GM12873 (cell line): ENCODE measurements around the gene NCLN.

Source experiments
- TF ChIP-seq, protein P1 (sequence below): IDR thresholded peaks from 2 replicates; pipeline ENCODE4 v1.5.1; 2012; ENCODE audit warnings: low read depth, mild to moderate bottlenecking, moderate library complexity, low read length, control low read depth; ENCODE audit not compliant: insufficient read depth; ENCODE audit errors: missing control alignments

The NCLN gene, protein sequence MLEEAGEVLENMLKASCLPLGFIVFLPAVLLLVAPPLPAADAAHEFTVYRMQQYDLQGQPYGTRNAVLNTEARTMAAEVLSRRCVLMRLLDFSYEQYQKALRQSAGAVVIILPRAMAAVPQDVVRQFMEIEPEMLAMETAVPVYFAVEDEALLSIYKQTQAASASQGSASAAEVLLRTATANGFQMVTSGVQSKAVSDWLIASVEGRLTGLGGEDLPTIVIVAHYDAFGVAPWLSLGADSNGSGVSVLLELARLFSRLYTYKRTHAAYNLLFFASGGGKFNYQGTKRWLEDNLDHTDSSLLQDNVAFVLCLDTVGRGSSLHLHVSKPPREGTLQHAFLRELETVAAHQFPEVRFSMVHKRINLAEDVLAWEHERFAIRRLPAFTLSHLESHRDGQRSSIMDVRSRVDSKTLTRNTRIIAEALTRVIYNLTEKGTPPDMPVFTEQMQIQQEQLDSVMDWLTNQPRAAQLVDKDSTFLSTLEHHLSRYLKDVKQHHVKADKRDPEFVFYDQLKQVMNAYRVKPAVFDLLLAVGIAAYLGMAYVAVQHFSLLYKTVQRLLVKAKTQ

DNA sequence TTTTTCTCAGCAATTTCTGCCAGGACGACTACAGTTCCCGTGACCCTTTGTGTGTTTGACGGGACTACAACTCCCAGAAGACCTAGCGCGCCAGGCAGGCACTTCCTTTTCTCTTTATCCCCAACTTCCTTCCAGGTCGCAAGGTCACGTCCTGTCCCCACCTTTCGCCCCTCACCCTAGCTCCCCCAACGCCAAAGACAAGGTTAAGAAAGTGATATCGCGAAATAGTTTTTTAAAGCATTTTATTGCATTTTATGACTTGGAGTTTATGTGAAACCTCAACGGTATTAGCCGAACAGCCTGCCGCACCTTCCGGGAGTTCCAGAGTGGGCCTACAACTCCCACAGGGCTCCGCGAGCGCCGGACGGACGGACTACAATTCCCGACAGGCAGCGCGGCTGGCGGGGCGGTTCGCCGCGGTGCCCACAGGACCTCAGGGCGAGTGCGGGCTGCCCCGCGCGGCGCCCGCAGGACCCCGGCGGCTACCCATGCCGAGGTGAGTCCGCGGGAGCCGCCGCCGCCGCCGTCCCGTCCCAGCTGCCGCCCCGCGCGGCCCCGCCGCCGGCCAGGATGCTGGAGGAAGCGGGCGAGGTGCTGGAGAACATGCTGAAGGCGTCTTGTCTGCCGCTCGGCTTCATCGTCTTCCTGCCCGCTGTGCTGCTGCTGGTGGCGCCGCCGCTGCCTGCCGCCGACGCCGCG lies at the start of gene NCLN:
Gene NCLN (plus strand): TSS at position 470 of the 699 bp plus-strand sequence. CDS start 101 bp downstream, at position 571.
- TF ChIP-seq, protein P1, sequence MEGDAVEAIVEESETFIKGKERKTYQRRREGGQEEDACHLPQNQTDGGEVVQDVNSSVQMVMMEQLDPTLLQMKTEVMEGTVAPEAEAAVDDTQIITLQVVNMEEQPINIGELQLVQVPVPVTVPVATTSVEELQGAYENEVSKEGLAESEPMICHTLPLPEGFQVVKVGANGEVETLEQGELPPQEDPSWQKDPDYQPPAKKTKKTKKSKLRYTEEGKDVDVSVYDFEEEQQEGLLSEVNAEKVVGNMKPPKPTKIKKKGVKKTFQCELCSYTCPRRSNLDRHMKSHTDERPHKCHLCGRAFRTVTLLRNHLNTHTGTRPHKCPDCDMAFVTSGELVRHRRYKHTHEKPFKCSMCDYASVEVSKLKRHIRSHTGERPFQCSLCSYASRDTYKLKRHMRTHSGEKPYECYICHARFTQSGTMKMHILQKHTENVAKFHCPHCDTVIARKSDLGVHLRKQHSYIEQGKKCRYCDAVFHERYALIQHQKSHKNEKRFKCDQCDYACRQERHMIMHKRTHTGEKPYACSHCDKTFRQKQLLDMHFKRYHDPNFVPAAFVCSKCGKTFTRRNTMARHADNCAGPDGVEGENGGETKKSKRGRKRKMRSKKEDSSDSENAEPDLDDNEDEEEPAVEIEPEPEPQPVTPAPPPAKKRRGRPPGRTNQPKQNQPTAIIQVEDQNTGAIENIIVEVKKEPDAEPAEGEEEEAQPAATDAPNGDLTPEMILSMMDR = no peak

DNA sequence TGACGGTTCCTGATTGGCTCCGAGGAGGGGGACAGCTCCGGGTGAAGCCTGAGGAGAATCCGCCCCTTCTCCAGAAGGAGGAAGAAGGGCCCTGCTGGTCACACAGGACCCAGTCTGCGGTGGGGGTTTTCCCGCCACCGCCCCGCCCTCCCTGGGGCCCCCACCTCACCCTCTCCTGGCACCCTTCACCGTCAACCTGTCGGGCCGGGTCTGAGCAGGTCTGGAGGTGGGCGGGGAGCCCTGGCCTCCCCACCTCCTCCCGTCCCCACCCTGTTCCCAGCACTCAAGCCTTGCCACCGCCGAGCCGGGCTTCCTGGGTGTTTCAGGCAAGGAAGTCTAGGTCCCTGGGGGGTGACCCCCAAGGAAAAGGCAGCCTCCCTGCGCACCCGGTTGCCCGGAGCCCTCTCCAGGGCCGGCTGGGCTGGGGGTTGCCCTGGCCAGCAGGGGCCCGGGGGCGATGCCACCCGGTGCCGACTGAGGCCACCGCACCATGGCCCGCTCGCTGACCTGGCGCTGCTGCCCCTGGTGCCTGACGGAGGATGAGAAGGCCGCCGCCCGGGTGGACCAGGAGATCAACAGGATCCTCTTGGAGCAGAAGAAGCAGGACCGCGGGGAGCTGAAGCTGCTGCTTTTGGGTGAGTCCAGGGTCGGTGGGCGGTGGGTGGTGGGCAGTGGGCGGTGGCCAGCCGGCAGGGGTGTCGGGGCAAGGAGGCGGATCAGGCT lies 49.6 kb upstream of the NCLN start, which contains the start of gene GNA15:
Gene GNA15 (plus strand): TSS at position 73 of the 723 bp plus-strand sequence. CDS start 418 bp downstream, at position 491.
- TF ChIP-seq, protein P1 = no peak

DNA sequence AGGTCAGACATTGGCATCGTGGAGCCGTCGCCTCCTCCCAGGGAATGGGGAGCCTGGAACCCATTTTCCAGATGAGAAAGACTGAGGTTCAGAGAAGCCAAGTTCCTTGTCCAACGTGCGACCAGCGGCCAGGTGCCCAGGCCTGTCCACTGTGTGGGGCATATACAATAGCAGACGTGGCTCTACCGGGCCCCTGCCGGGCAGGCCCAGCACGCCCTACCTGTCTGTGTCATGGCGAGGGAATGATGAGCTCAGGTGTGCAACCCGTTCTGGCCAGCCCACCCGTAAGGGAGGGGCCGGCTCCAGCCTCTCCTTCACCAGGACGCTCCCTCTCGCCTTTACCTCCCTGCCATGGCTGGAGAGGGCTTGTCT lies 49.1 kb upstream of the NCLN start:
- TF ChIP-seq, protein P1 = no peak

DNA sequence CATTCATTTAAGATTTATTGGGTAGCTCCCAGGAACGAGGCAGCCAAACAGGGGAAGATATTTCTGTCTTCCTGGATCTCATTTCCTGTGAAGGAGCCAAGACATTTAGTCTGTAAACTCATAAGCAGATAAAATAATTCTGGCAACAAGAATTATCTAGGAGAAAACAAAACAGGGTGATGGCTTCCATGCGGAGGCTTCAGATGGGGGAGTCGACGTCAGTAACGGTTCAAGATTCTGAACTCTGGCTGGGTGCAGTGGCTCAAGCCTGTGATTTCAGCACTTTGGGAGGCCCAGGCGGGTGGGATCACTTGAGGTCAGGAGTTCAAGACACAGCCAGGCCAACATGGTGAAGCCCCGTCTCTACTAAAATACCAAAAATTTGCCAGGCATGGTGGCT lies 48.6 kb upstream of the NCLN start:
- TF ChIP-seq, protein P1 = no peak

DNA sequence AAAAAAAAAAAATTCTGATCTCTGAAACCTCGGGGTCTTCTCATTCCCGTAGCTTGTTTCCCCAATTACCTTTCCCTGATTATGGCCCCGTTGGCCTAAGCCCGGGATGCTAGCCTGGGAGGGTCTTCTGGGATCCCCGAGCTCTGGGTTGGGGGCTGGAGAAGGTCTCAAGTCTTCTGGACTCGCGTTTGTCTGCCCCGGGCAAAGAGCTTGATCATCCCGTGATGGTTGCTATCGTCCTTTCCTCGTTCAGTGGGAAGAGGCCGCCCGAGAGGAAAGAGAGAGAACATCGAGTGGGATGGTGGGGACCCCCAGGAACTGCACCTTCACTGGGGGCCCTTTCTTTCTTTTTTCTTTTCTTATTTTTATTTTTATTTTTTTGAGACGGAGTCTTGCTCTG lies 47.5 kb upstream of the NCLN start:
- TF ChIP-seq, protein P1 = no peak

DNA sequence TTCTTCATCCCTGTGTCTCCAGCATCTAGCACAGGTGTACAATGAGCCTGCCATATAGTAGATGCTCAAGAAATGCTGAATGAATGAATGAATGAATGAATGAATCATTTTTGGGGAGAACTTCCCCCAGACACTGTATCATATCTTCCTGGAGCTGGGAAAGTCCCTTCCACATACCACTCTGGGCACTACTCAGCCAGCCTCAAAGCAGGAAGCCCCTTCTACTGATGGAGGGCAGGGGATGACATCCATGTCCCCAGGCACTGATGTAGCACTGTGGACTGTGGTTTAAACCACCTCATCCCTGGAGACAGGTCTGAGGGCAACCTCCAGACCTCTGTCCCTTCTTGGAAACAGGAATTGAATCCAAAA lies 45.1 kb upstream of the NCLN start:
- TF ChIP-seq, protein P1 = no peak
